K562 (cell line): ENCODE results near the gene RGS9. TPM values are rescaled to one million over a fixed set of nuclear protein-coding genes. Genes with fewer than 3 reads are reported as not detected.

Source experiments
- CBX3 ChIP-seq, 2 experiments: IDR thresholded peaks; 1 replicate in 1 of 2; 2 replicates in 1 of 2; pipeline ENCODE4 v1.6.1; 2012; ENCODE audit warnings: inconsistent platforms in 2 of 2, low read length in 2 of 2, borderline replicate concordance in 1 of 2, control low read depth in 1 of 2
- DIDO1 ChIP-seq: fragments of 450-650 bp; IDR thresholded peaks from 2 replicates; pipeline ENCODE4 v1.6.1; 2016; ENCODE audit warnings: low read depth, missing biosample characterization, missing genetic modification characterization
- ETV1 ChIP-seq: fragments of 450-650 bp; conservative IDR thresholded peaks from 2 replicates; pipeline ENCODE4 v1.6.1; 2016; ENCODE audit warnings: missing genetic modification characterization, control low read depth, low read depth, missing compliant biosample characterization
- FOXJ2 ChIP-seq: fragments of 200-800 bp; sonication (Bioruptor generic); IDR thresholded peaks from 2 replicates; pipeline ENCODE4 v1.6.1; 2016; ENCODE audit warnings: missing genetic modification characterization, missing compliant biosample characterization
- GTF2A2 ChIP-seq: IDR thresholded peaks from 2 replicates; pipeline ENCODE4 v1.6.1; 2016; ENCODE audit warnings: mild to moderate bottlenecking, missing genetic modification characterization, missing compliant biosample characterization
- GTF2E2 ChIP-seq: fragments of 200-800 bp; sonication (Bioruptor generic); IDR thresholded peaks from 2 replicates; pipeline ENCODE4 v1.6.1; 2016; ENCODE audit warnings: missing genetic modification characterization, missing compliant biosample characterization
- HMG20A ChIP-seq: fragments of 450-650 bp; formaldehyde crosslinking; conservative IDR thresholded peaks from 2 replicates; pipeline ENCODE4 v1.4.0; 2020; ENCODE audit warnings: mild to moderate bottlenecking, mixed read lengths
- HNRNPK ChIP-seq: fragments of 200-400 bp; formaldehyde crosslinking; IDR thresholded peaks from one replicate; pipeline ENCODE4 v1.6.1; 2018; ENCODE audit warnings: mild to moderate bottlenecking, low read depth, low read length; ENCODE audit not compliant: poor library complexity, severe bottlenecking
- KLF10 ChIP-seq: fragments of 250-450 bp; sonication (Bioruptor Pico); IDR thresholded peaks from 2 replicates; pipeline ENCODE4 v1.6.1; 2021; ENCODE audit warnings: matching md5 sums
- KLF13 ChIP-seq: fragments of 450-650 bp; IDR thresholded peaks from 2 replicates; pipeline ENCODE4 v1.6.1; 2016; ENCODE audit warnings: missing genetic modification characterization, low read depth, mild to moderate bottlenecking, missing compliant biosample characterization, moderate library complexity, borderline replicate concordance
- MED1 ChIP-seq: sonication (generic); formaldehyde crosslinking; IDR thresholded peaks from 2 replicates; pipeline ENCODE4 v1.8.1; 2023; ENCODE audit warnings: missing genetic modification reagents, borderline replicate concordance
- NCOA6 ChIP-seq: fragments of 450-650 bp; IDR thresholded peaks from 2 replicates; pipeline ENCODE4 v1.6.1; 2017; ENCODE audit warnings: mild to moderate bottlenecking
- NFIC ChIP-seq: fragments of 450-650 bp; IDR thresholded peaks from 2 replicates; pipeline ENCODE4 v1.6.1; 2017; ENCODE audit warnings: mild to moderate bottlenecking, inconsistent platforms
- POLR2B ChIP-seq: fragments of 450-650 bp; IDR thresholded peaks from 2 replicates; pipeline ENCODE4 v1.6.1; 2018; ENCODE audit warnings: low read depth; ENCODE audit not compliant: partially characterized antibody
- RCOR1 ChIP-seq, 2 experiments: IDR thresholded peaks; 2 replicates each; pipeline ENCODE4 v1.6.1; 2012; ENCODE audit warnings: low read depth in 2 of 2, low read length in 2 of 2, borderline replicate concordance in 1 of 2, improper control_type of control experiment in 1 of 2
- SMARCA5 ChIP-seq: fragments of 450-650 bp; IDR thresholded peaks from 2 replicates; pipeline ENCODE4 v1.6.1; 2016
- SUPT5H ChIP-seq: fragments of 450-650 bp; IDR thresholded peaks from 2 replicates; pipeline ENCODE4 v1.6.1; 2016
- ZNF311 ChIP-seq: fragments of 250-450 bp; sonication (Bioruptor Pico); IDR thresholded peaks from 2 replicates; pipeline ENCODE4 v1.4.0; 2020; ENCODE audit warnings: mild to moderate bottlenecking, moderate library complexity
- ZNF589 ChIP-seq: fragments of 200-800 bp; sonication (Bioruptor generic); IDR thresholded peaks from 2 replicates; pipeline ENCODE4 v1.6.1; 2016; ENCODE audit warnings: low read depth, missing genetic modification characterization, missing compliant biosample characterization
- ZZZ3 ChIP-seq: fragments of 450-650 bp; IDR thresholded peaks from 2 replicates; pipeline ENCODE4 v1.6.1; 2016; ENCODE audit warnings: antibody characterized with exemption, mild to moderate bottlenecking, moderate library complexity
- polyA plus RNA-seq, 8 experiments: library from polyadenylated mRNA; depleted of rRNA in 4 of 8; stranded (reverse) in 5 of 8; unstranded in 3 of 8; fragments of >200 nt; fragmentation: Nextera tagmentation in 2 of 8; fragmentation: Illumina TruSeq in 1 of 8; extraction: Ambion mirVana in 2 of 8; extraction: Trizol in 1 of 8; gene quantifications; 2 replicates each; pipeline versions ENCODE4 v1.2.1 to v1.2.3, GENCODE V29; 2011 to 2014; ENCODE audit warnings: inconsistent platforms in 1 of 8, missing spikeins in 1 of 8
- total RNA-seq, 7 experiments: library from RNA; depleted of rRNA in 6 of 7; stranded (reverse); fragments of >200 nt in 6 of 7; fragmentation: Illumina TruSeq in 2 of 7; extraction: Trizol in 2 of 7; gene quantifications; 2 replicates each; pipeline versions ENCODE4 v1.2.1 to v1.2.3, GENCODE V29; 2011 to 2021; ENCODE audit warnings: low replicate concordance in 1 of 7
- TF ChIP-seq, protein P1 (sequence below), 2 experiments: fragments of 450-650 bp in 1 of 2; sonication (generic) in 1 of 2; formaldehyde crosslinking in 1 of 2; IDR thresholded peaks in 1 of 2; conservative IDR thresholded peaks in 1 of 2; 2 replicates each; pipeline versions ENCODE4 v1.6.1 to v1.8.1; 2016 to 2023; ENCODE audit warnings: mild to moderate bottlenecking in 2 of 2, moderate library complexity in 2 of 2, inconsistent platforms in 1 of 2, missing genetic modification reagents in 1 of 2
- TF ChIP-seq, protein P2 (sequence below): fragments of 450-650 bp; IDR thresholded peaks from 2 replicates; pipeline ENCODE4 v1.6.1; 2016
- TF ChIP-seq, protein P3 (sequence below): fragments of 450-650 bp; IDR thresholded peaks from 2 replicates; pipeline ENCODE4 v1.6.1; 2016; ENCODE audit warnings: borderline replicate concordance
- TF ChIP-seq, protein P4 (sequence below): IDR thresholded peaks from 2 replicates; pipeline ENCODE4 v1.6.1; 2011; ENCODE audit not compliant: insufficient read length; ENCODE audit errors: extremely low read depth
- TF ChIP-seq, protein P5 (sequence below): fragments of 250-450 bp; sonication (Bioruptor Pico); IDR thresholded peaks from 2 replicates; pipeline ENCODE4 v1.5.0; 2021

The RGS9 gene
- total and polyA plus RNA-seq, 9 of the 15 experiments (the other 6 are each of a cell fraction or from before 2014, with no cell fraction given): 0.18 to 1.4 (median 0.55) TPM

DNA sequence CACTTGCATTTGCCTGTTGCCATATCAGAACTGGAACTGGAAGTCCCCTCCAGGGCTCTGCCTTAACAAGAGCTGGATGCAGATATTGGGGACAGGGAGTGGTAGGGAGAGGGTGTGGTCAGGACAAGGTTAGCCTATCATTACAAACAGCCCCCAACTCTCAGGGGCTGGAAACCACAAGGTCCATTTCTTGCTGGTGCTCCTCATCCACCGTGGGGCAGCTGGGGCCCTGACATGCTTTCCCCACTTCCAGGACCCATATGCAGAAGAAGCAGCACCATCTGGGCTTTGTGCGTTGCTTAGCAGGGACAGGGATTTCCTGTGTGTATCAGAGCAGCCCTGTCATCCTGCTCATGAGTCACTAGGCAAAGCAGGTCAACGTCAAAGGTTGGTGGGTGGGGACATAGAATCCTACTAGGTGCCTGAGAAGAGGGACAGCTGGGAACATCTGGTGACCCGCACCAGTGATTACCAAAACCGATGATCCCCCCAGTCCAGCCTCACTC lies 26.9 kb downstream of the RGS9 start (continued):
- peak in 1 of 2 experiments; percentile 46; a peak in 1 of 4 replicates for TF ChIP-seq RCOR1 (IDR thresholded peaks at IDR 0.05; ENCODE audit: borderline replicate concordance in 1 of 2, low read depth in 2 of 2, low read length in 2 of 2)
- no peak for TF ChIP-seq ZNF589 (CRISPR knock-in tag)
- TF ChIP-seq NFIC: peak; percentile 38
- TF ChIP-seq, protein P1, sequence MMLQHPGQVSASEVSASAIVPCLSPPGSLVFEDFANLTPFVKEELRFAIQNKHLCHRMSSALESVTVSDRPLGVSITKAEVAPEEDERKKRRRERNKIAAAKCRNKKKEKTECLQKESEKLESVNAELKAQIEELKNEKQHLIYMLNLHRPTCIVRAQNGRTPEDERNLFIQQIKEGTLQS (IDR thresholded peaks at IDR 0.05): peak; percentile 84
- TF ChIP-seq, protein P1 (CRISPR knock-in tag; conservative IDR thresholded peaks at IDR 0.05): no peak
- TF ChIP-seq, protein P2, sequence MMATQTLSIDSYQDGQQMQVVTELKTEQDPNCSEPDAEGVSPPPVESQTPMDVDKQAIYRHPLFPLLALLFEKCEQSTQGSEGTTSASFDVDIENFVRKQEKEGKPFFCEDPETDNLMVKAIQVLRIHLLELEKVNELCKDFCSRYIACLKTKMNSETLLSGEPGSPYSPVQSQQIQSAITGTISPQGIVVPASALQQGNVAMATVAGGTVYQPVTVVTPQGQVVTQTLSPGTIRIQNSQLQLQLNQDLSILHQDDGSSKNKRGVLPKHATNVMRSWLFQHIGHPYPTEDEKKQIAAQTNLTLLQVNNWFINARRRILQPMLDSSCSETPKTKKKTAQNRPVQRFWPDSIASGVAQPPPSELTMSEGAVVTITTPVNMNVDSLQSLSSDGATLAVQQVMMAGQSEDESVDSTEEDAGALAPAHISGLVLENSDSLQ: peak; percentile 67
- no peak for TF ChIP-seq MED1
- TF ChIP-seq, protein P3, sequence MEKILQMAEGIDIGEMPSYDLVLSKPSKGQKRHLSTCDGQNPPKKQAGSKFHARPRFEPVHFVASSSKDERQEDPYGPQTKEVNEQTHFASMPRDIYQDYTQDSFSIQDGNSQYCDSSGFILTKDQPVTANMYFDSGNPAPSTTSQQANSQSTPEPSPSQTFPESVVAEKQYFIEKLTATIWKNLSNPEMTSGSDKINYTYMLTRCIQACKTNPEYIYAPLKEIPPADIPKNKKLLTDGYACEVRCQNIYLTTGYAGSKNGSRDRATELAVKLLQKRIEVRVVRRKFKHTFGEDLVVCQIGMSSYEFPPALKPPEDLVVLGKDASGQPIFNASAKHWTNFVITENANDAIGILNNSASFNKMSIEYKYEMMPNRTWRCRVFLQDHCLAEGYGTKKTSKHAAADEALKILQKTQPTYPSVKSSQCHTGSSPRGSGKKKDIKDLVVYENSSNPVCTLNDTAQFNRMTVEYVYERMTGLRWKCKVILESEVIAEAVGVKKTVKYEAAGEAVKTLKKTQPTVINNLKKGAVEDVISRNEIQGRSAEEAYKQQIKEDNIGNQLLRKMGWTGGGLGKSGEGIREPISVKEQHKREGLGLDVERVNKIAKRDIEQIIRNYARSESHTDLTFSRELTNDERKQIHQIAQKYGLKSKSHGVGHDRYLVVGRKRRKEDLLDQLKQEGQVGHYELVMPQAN: no peak
- TF ChIP-seq FOXJ2 (tag): no peak
- no peak for TF ChIP-seq HNRNPK
- no peak for TF ChIP-seq NCOA6
- TF ChIP-seq HMG20A (CRISPR knock-in tag): no peak
- TF ChIP-seq SMARCA5: no peak
- TF ChIP-seq ZZZ3: no peak
- TF ChIP-seq, protein P4, sequence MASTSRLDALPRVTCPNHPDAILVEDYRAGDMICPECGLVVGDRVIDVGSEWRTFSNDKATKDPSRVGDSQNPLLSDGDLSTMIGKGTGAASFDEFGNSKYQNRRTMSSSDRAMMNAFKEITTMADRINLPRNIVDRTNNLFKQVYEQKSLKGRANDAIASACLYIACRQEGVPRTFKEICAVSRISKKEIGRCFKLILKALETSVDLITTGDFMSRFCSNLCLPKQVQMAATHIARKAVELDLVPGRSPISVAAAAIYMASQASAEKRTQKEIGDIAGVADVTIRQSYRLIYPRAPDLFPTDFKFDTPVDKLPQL: no peak
- no peak for TF ChIP-seq GTF2E2 (tag)
- no peak for TF ChIP-seq DIDO1 (tag)
- TF ChIP-seq ETV1 (tag): no peak
- no peak for TF ChIP-seq ZNF311 (CRISPR knock-in tag)
- no peak for TF ChIP-seq KLF13
- no peak for TF ChIP-seq POLR2B
- no peak for TF ChIP-seq SUPT5H
- no peak for TF ChIP-seq CBX3 (IDR thresholded peaks at IDR 0.05; ENCODE audit: borderline replicate concordance in 1 of 2, low read length in 2 of 2)
- no peak for TF ChIP-seq GTF2A2 (tag)
- no peak for TF ChIP-seq KLF10 (CRISPR knock-in tag)
- TF ChIP-seq, protein P5, sequence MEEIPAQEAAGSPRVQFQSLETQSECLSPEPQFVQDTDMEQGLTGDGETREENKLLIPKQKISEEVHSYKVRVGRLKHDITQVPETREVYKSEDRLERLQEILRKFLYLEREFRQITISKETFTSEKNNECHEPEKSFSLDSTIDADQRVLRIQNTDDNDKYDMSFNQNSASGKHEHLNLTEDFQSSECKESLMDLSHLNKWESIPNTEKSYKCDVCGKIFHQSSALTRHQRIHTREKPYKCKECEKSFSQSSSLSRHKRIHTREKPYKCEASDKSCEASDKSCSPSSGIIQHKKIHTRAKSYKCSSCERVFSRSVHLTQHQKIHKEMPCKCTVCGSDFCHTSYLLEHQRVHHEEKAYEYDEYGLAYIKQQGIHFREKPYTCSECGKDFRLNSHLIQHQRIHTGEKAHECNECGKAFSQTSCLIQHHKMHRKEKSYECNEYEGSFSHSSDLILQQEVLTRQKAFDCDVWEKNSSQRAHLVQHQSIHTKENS (CRISPR knock-in tag): no peak
